HEK293 (cell line): ENCODE measurements around the gene TUBD1.
A peak's percentile ranks its signal among the peaks of the same experiment; 100 is the strongest.

Experiments used
- CTCF ChIA-PET: fragments of 350-600 bp; formaldehyde crosslinking; extraction: SDS; loops from one replicate; lab custom pipeline; 2021; ENCODE audit warnings: antibody characterized with exemption; lab: Yijun Ruan, JAX
- POLR2A ChIA-PET: fragments of 300-600 bp; formaldehyde crosslinking; extraction: SDS; loops from one replicate; lab custom pipeline; 2020; ENCODE audit warnings: antibody characterized with exemption, inconsistent platforms; lab: Yijun Ruan, JAX
- H3K27ac ChIP-seq: fragments of 200-500 bp; sonication (Bioruptor generic); 2 replicates; pipeline ENCODE4 v1.5.1; 2014; ENCODE audit warnings: low read depth, low read length, control low read depth, inconsistent platforms; ENCODE audit errors: extremely low read depth
- H3K36me3 ChIP-seq, 2 experiments: fragments of 200-500 bp in 1 of 2; sonication (Bioruptor generic) in 1 of 2; 1 replicate in 1 of 2; 2 replicates in 1 of 2; pipeline ENCODE4 v1.5.1; 2014 to 2017; ENCODE audit warnings: inconsistent platforms in 2 of 2, low read length in 2 of 2; ENCODE audit not compliant: control insufficient read depth in 2 of 2, insufficient read depth in 1 of 2
- H3K4me1 ChIP-seq: fragments of 200-500 bp; sonication (Bioruptor generic); 2 replicates; pipeline ENCODE4 v1.5.1; 2014; ENCODE audit warnings: mild to moderate bottlenecking, low read length, inconsistent platforms; ENCODE audit not compliant: control insufficient read depth, insufficient read depth
- H3K4me3 ChIP-seq: 2 replicates; pipeline ENCODE4 v1.5.1; 2011; ENCODE audit warnings: low read depth, mild to moderate bottlenecking, control low read depth, low read length, moderate library complexity
- H3K9me3 ChIP-seq: fragments of 200-500 bp; sonication (Bioruptor generic); 2 replicates; pipeline ENCODE4 v1.5.1; 2014; ENCODE audit warnings: low read depth, low read length, inconsistent platforms; ENCODE audit not compliant: control insufficient read depth, insufficient read depth
- CTCF ChIP-seq: fragments of 450-650 bp; formaldehyde crosslinking; IDR thresholded peaks from 2 replicates; pipeline ENCODE4 v1.5.1; 2016; ENCODE audit warnings: missing biosample characterization, missing genetic modification characterization
- SCRT1 ChIP-seq: fragments of 450-650 bp; formaldehyde crosslinking; IDR thresholded peaks from 2 replicates; pipeline ENCODE4 v1.5.1; 2016; ENCODE audit warnings: missing biosample characterization, missing genetic modification characterization, borderline replicate concordance
- ZBTB17 ChIP-seq: fragments of 450-650 bp; formaldehyde crosslinking; IDR thresholded peaks from 2 replicates; pipeline ENCODE4 v1.5.1; 2016; ENCODE audit warnings: missing biosample characterization, missing genetic modification characterization
- ZNF112 ChIP-seq: fragments of 450-650 bp; formaldehyde crosslinking; IDR thresholded peaks from 2 replicates; pipeline ENCODE4 v1.5.0; 2017; ENCODE audit warnings: missing biosample characterization, missing genetic modification characterization
- ZNF121 ChIP-seq: fragments of 450-650 bp; formaldehyde crosslinking; IDR thresholded peaks from 2 replicates; pipeline ENCODE4 v1.5.1; 2016; ENCODE audit warnings: missing biosample characterization, missing genetic modification characterization
- ZNF26 ChIP-seq: fragments of 450-650 bp; formaldehyde crosslinking; IDR thresholded peaks from 2 replicates; pipeline ENCODE4 v1.5.1; 2016; ENCODE audit warnings: missing biosample characterization, missing genetic modification characterization
- ZNF398 ChIP-seq: fragments of 450-650 bp; formaldehyde crosslinking; IDR thresholded peaks from 2 replicates; pipeline ENCODE4 v1.5.1; 2017; ENCODE audit warnings: missing biosample characterization, missing genetic modification characterization
- ZNF518A ChIP-seq: fragments of 450-650 bp; formaldehyde crosslinking; conservative IDR thresholded peaks from 2 replicates; pipeline ENCODE4 v1.5.1; 2016; ENCODE audit warnings: low read depth, missing biosample characterization, missing genetic modification characterization
- ZNF580 ChIP-seq: fragments of 450-650 bp; formaldehyde crosslinking; IDR thresholded peaks from 2 replicates; pipeline ENCODE4 v1.5.1; 2016; ENCODE audit warnings: missing biosample characterization, missing genetic modification characterization
- ZNF626 ChIP-seq: fragments of 450-650 bp; sonication (Bioruptor Pico); formaldehyde crosslinking; IDR thresholded peaks from 2 replicates; pipeline ENCODE4 v1.5.1; 2018; ENCODE audit warnings: missing biosample characterization, missing genetic modification characterization, inconsistent platforms
- ZNF654 ChIP-seq: fragments of 450-650 bp; formaldehyde crosslinking; IDR thresholded peaks from 2 replicates; pipeline ENCODE4 v1.5.1; 2016; ENCODE audit warnings: low read depth, missing biosample characterization, missing genetic modification characterization
- ZNF660 ChIP-seq: fragments of 450-650 bp; IDR thresholded peaks from 2 replicates; pipeline ENCODE4 v1.5.1; 2018; ENCODE audit warnings: missing biosample characterization, mild to moderate bottlenecking, missing genetic modification characterization
- ZNF707 ChIP-seq: fragments of 450-650 bp; formaldehyde crosslinking; IDR thresholded peaks from 2 replicates; pipeline ENCODE4 v1.5.1; 2016; ENCODE audit warnings: missing biosample characterization, missing genetic modification characterization

The TUBD1 gene

GRCh38 chr17:59914274-59914854 is 21.6 kb upstream of the TUBD1 start:
- peaks cover 66 to 77% of the 10 kb centered on the region in 2 experiments for H3K36me3 ChIP-seq
- POLR2A ChIA-PET, result no interaction called here
- CTCF ChIA-PET, result interaction anchor here (0.5 to 3.3 kb wide), 48 partner anchors 8 to 604 kb away, joined by 3 to 42 read pairs (median 4); partner anchors contain the start of genes RNFT1, RPS6KB1 and TUBD1
- H3K9me3 ChIP-seq, result no peaks in the 10 kb centered on the region
- peaks cover 8% of the 10 kb centered on the region; the same call in 1 of the 2 replicates for H3K4me1 ChIP-seq
- no peak overlapping the region for H3K4me3 ChIP-seq
- H3K27ac ChIP-seq, result no peak overlapping the region
- TF ChIP-seq ZBTB17 (no peak), ZNF660 (tag by site-specific recombination) (0 out of 2 replicates have a peak, but pooled peaks have one; percentile 43), ZNF654 (tag by site-specific recombination) (peak; percentile 58), ZNF112 (tag by site-specific recombination) (no peak)

- H3K4me3 ChIP-seq, result no peak overlapping the region
- peaks cover 3% of the 10 kb centered on the region; the same call in 1 of the 2 replicates for H3K4me1 ChIP-seq
- peaks cover 19 to 48% of the 10 kb centered on the region in 2 experiments for H3K36me3 ChIP-seq
- ChIA-PET POLR2A (interaction anchor here (0.5 kb wide), 1 partner anchor 598 kb away, joined by 4 read pairs; no protein-coding TSS in a partner anchor), CTCF (interaction anchor here (0.5 to 0.7 kb wide), 2 partner anchors 14 to 69 kb away, joined by 3 to 6 read pairs; no protein-coding TSS in a partner anchor)
- H3K9me3 ChIP-seq, result no peaks in the 10 kb centered on the region
- no peak overlapping the region for H3K27ac ChIP-seq
- TF ChIP-seq ZNF121, result peak; percentile 97
- no peak for TF ChIP-seq ZNF518A (tag by site-specific recombination)
Observed at GRCh38 chr17:59907467-59907866, 14.7 kb upstream of the TUBD1 start.

- no peak overlapping the region for H3K4me3 ChIP-seq
- no peak overlapping the region for H3K27ac ChIP-seq
- ChIA-PET CTCF (interaction anchor here (0.6 to 4.7 kb wide), 2 partner anchors 9 to 11 kb away, joined by 3 to 42 read pairs; no protein-coding TSS in a partner anchor), POLR2A (no interaction called here)
- H3K4me1 ChIP-seq, result peaks cover 10% of the 10 kb centered on the region
- H3K9me3 ChIP-seq, result no peaks in the 10 kb centered on the region
- peaks cover 8 to 47% of the 10 kb centered on the region in 2 experiments; a peak in 2 of 3 replicates for H3K36me3 ChIP-seq
- TF ChIP-seq SCRT1, result no peak
- TF ChIP-seq ZNF26 (tag by site-specific recombination), result no peak
- no peak for TF ChIP-seq ZNF626 (tag by site-specific recombination)
- no peak for TF ChIP-seq CTCF (tag by site-specific recombination)
- TF ChIP-seq ZNF398 (tag by site-specific recombination), result no peak
- TF ChIP-seq ZNF707 (tag by site-specific recombination), result no peak
- no peak for TF ChIP-seq ZNF518A (tag by site-specific recombination)
- TF ChIP-seq ZNF580 (tag by site-specific recombination), result no peak
Observed at GRCh38 chr17:59903455-59903854, 10.7 kb upstream of the TUBD1 start.
